OCI-LY7 (cell line): ENCODE results near the gene CHMP4B. TPM values are rescaled to one million over a fixed set of nuclear protein-coding genes. Genes with fewer than 3 reads are reported as not detected.

Experiments used
- BruUV-seq: library from RNA; stranded (reverse); fragments of 400-500 nt; replicated peaks from 2 replicates; lab custom pipeline; 2021; lab: Mats Ljungman, UMichigan
- CTCF ChIA-PET: fragments of 300-600 bp; sonication (Branson Sonifier 250); formaldehyde crosslinking; loops from one replicate; lab custom pipeline; 2022; ENCODE audit warnings: antibody characterized with exemption; ENCODE audit not compliant: unreplicated experiment; lab: Charles Lee
- POLR2A ChIA-PET: fragments of 300-600 bp; sonication (Branson Sonifier 250); formaldehyde crosslinking; loops from one replicate; lab custom pipeline; 2022; ENCODE audit warnings: antibody characterized with exemption; lab: Charles Lee
- DNase-seq: peaks from one replicate; pipeline ENCODE4 v3.0.0-alpha.2; 2015; ENCODE audit warnings: low spot score
- H2AFZ ChIP-seq: fragments of 200-600 bp; sonication (generic), shearing (Covaris generic); 2 replicates; pipeline ENCODE4 v1.6.1; 2014; ENCODE audit warnings: mild to moderate bottlenecking, antibody characterized with exemption, low read length, moderate library complexity
- H3K27ac ChIP-seq: fragments of 200-600 bp; sonication (generic); 2 replicates; pipeline ENCODE4 v1.5.1; 2014; ENCODE audit warnings: mixed run types, low read depth, mild to moderate bottlenecking, moderate library complexity, low read length, inconsistent platforms; ENCODE audit not compliant: poor library complexity, severe bottlenecking
- H3K36me3 ChIP-seq: fragments of 200-600 bp; sonication (generic); 2 replicates; pipeline ENCODE4 v1.6.1; 2014; ENCODE audit warnings: mild to moderate bottlenecking, antibody characterized with exemption, low read length, moderate library complexity, mixed read lengths; ENCODE audit not compliant: insufficient read depth
- H3K4me1 ChIP-seq: fragments of 200-600 bp; sonication (generic); 2 replicates; pipeline ENCODE4 v1.5.1; 2014; ENCODE audit warnings: mild to moderate bottlenecking, low read length; ENCODE audit not compliant: insufficient read depth, poor library complexity, severe bottlenecking
- H3K4me2 ChIP-seq: fragments of 200-600 bp; sonication (generic); 2 replicates; pipeline ENCODE4 v1.6.1; 2014; ENCODE audit warnings: mild to moderate bottlenecking, low read length
- H3K4me3 ChIP-seq: fragments of 200-600 bp; sonication (generic); 2 replicates; pipeline ENCODE4 v1.5.1; 2014; ENCODE audit warnings: mild to moderate bottlenecking, low read depth, low read length; ENCODE audit not compliant: poor library complexity, severe bottlenecking
- H3K79me2 ChIP-seq: fragments of 200-600 bp; sonication (generic); 2 replicates; pipeline ENCODE4 v1.6.1; 2016; ENCODE audit warnings: low read depth, mild to moderate bottlenecking, low read length, moderate library complexity, mixed read lengths; ENCODE audit not compliant: insufficient read depth
- H3K9me2 ChIP-seq: fragments of 200-600 bp; sonication (generic); 2 replicates; pipeline ENCODE4 v1.6.1; 2016; ENCODE audit warnings: mild to moderate bottlenecking, low read length, mixed read lengths; ENCODE audit not compliant: insufficient read depth
- H3K9me3 ChIP-seq: fragments of 200-600 bp; sonication (generic); 2 replicates; pipeline ENCODE4 v1.6.1; 2014; ENCODE audit warnings: mild to moderate bottlenecking, mixed run types, low read length, mixed read lengths
- H4K20me1 ChIP-seq: fragments of 200-600 bp; sonication (generic); 2 replicates; pipeline ENCODE4 v1.6.1; 2014; ENCODE audit warnings: mild to moderate bottlenecking, antibody characterized with exemption, low read length, moderate library complexity, mixed read lengths; ENCODE audit not compliant: insufficient read depth
- CTCF ChIP-seq: fragments of 200-600 bp; sonication (generic); conservative IDR thresholded peaks from 2 replicates; pipeline ENCODE4 v1.5.1; 2014; ENCODE audit warnings: mild to moderate bottlenecking, antibody characterized with exemption, low read length, moderate library complexity, mixed read lengths
- EZH2phosphoT487 ChIP-seq: fragments of 200-600 bp; sonication (generic); IDR thresholded peaks from 2 replicates; pipeline ENCODE4 v1.6.1; 2018; ENCODE audit warnings: low read depth, borderline replicate concordance, mild to moderate bottlenecking, mixed run types, antibody characterized with exemption, low read length, moderate library complexity, mixed read lengths
- intact Hi-C: fragments of 100-400 bp; cut with micrococcal nuclease; formaldehyde crosslinking; loops from one replicate; pipeline ENCODE4 v1.10.0; 2022; ENCODE audit not compliant: unreplicated experiment
- total RNA-seq, 2 experiments: library from RNA; depleted of rRNA in 1 of 2; stranded (reverse); fragments of >200 nt in 1 of 2; shearing (Covaris generic) in 1 of 2; gene quantifications; 2 replicates each; pipeline ENCODE4 v1.2.3, GENCODE V29; 2014 to 2022

Gene CHMP4B
- total RNA-seq, 2 experiments from 2014 or later, result 32.4 to 84.2 TPM

GRCh38 chr20:33767777-33768138 lies 43.4 kb upstream of the CHMP4B start:
- CTCF ChIA-PET, result no interaction called here
- no TSS peak for BruUV-seq

GRCh38 chr20:33769043-33769442 lies 42.1 kb upstream of the CHMP4B start:
- BruUV-seq, result no TSS peak
- H2AFZ ChIP-seq, result no peak overlapping the region
- H3K4me3 ChIP-seq, result no peak overlapping the region
- intact Hi-C loops, result no loop called here
- no peaks in the 10 kb centered on the region for H3K9me2 ChIP-seq
- no peaks in the 10 kb centered on the region for H3K9me3 ChIP-seq
- no peaks in the 10 kb centered on the region for H4K20me1 ChIP-seq
- TF ChIP-seq CTCF, result no peak
- no peak overlapping the region for H3K4me2 ChIP-seq
- POLR2A ChIA-PET, result interaction anchor here (0.6 kb wide), 1 partner anchor 10 kb away, joined by 3 read pairs; no protein-coding TSS in a partner anchor
- peaks cover 6% of the 10 kb centered on the region for H3K4me1 ChIP-seq
- no peaks in the 10 kb centered on the region for H3K79me2 ChIP-seq
- no peak overlapping the region for H3K27ac ChIP-seq
- CTCF ChIA-PET, result no interaction called here
- peaks cover 12% of the 10 kb centered on the region; the same call in 1 of the 2 replicates for H3K36me3 ChIP-seq
- DNase-seq, result no peak

More at GRCh38 chr20:33767777-33768138, 43.4 kb upstream of the CHMP4B start:
- H3K27ac ChIP-seq, result no peak overlapping the region
- POLR2A ChIA-PET, result no interaction called here
- no peaks in the 10 kb centered on the region for H3K79me2 ChIP-seq
- H4K20me1 ChIP-seq, result no peaks in the 10 kb centered on the region
- no peaks in the 10 kb centered on the region for H3K9me2 ChIP-seq
- H3K4me2 ChIP-seq, result no peak overlapping the region
- no peak for TF ChIP-seq EZH2phosphoT487
- TF ChIP-seq CTCF, result no peak
- H3K4me1 ChIP-seq, result no peaks in the 10 kb centered on the region
- intact Hi-C loops, result no loop called here
- H3K4me3 ChIP-seq, result no peak overlapping the region
- peaks cover 8% of the 10 kb centered on the region; the same call in 1 of the 2 replicates for H3K36me3 ChIP-seq
- H2AFZ ChIP-seq, result no peak overlapping the region
- no peaks in the 10 kb centered on the region for H3K9me3 ChIP-seq
- no peak for DNase-seq

- ChIA-PET CTCF (no interaction called here), POLR2A (no interaction called here)
- no peak overlapping the region for H3K4me2 ChIP-seq
- no peak overlapping the region for H2AFZ ChIP-seq
- no peak for DNase-seq
- H3K27ac ChIP-seq, result no peak overlapping the region
- no peaks in the 10 kb centered on the region for H3K9me2 ChIP-seq
- TF ChIP-seq CTCF, result no peak
- TF ChIP-seq EZH2phosphoT487, result no peak
- peaks cover 6% of the 10 kb centered on the region for H3K4me1 ChIP-seq
- H3K79me2 ChIP-seq, result no peaks in the 10 kb centered on the region
- no peaks in the 10 kb centered on the region for H4K20me1 ChIP-seq
- intact Hi-C loops, result no loop called here
- no TSS peak for BruUV-seq
- H3K9me3 ChIP-seq, result no peaks in the 10 kb centered on the region
- H3K4me3 ChIP-seq, result no peak overlapping the region
- H3K36me3 ChIP-seq, result peaks cover 12% of the 10 kb centered on the region; the same call in 1 of the 2 replicates
Observed at GRCh38 chr20:33770005-33770404, 41.1 kb upstream of the CHMP4B start.
